A673 (cell line): ENCODE results near the gene SYNGR2. TPM values are rescaled to one million over a fixed set of nuclear protein-coding genes. Genes with fewer than 3 reads are reported as not detected.
A peak's percentile ranks its signal among the peaks of the same experiment; 100 is the strongest.

ENCODE experiments used
- BruUV-seq: library from RNA; stranded (reverse); fragments of 400-500 nt; replicated peaks from 2 replicates; lab custom pipeline; 2021; lab: Mats Ljungman, UMichigan
- CTCF ChIA-PET: fragments of 300-600 bp; sonication (Branson Sonifier 250); formaldehyde crosslinking; loops from one replicate; lab custom pipeline; 2022; ENCODE audit warnings: antibody characterized with exemption; lab: Charles Lee
- POLR2A ChIA-PET: fragments of 300-600 bp; sonication (Branson Sonifier 250); formaldehyde crosslinking; loops from one replicate; lab custom pipeline; 2022; ENCODE audit warnings: antibody characterized with exemption; ENCODE audit not compliant: low non-redundant PET; lab: Charles Lee
- DNase-seq: peaks from one replicate; pipeline ENCODE4 v3.0.0-alpha.2; 2015; ENCODE audit warnings: low spot score
- H3K27ac ChIP-seq: fragments of 200-600 bp; sonication (generic); 2 replicates; pipeline ENCODE4 v1.5.1; 2016; ENCODE audit warnings: mixed run types, low read depth, mild to moderate bottlenecking, mixed read lengths, antibody characterized with exemption, low read length; ENCODE audit not compliant: poor library complexity, severe bottlenecking
- H3K27me3 ChIP-seq: fragments of 200-600 bp; sonication (generic); replicated peaks from 2 replicates; pipeline ENCODE4 v1.6.1; 2017; ENCODE audit warnings: mixed run types, low read depth, mild to moderate bottlenecking, mixed read lengths, antibody characterized with exemption, low read length; ENCODE audit not compliant: insufficient read depth, poor library complexity
- H3K36me3 ChIP-seq: fragments of 200-600 bp; sonication (generic); 2 replicates; pipeline ENCODE4 v1.6.1; 2016; ENCODE audit warnings: mixed run types, mild to moderate bottlenecking, mixed read lengths, antibody characterized with exemption, low read length; ENCODE audit not compliant: insufficient read depth, poor library complexity, severe bottlenecking
- H3K4me1 ChIP-seq: fragments of 200-600 bp; sonication (generic); 2 replicates; pipeline ENCODE4 v1.6.1; 2017; ENCODE audit warnings: mixed run types, mild to moderate bottlenecking, mixed read lengths, antibody characterized with exemption, low read length; ENCODE audit not compliant: insufficient read depth, poor library complexity, severe bottlenecking
- H3K4me3 ChIP-seq: fragments of 200-600 bp; sonication (generic); 2 replicates; pipeline ENCODE4 v1.5.1; 2016; ENCODE audit warnings: low read depth, mixed run types, mild to moderate bottlenecking, mixed read lengths, low read length; ENCODE audit not compliant: poor library complexity, severe bottlenecking
- H3K9me3 ChIP-seq: fragments of 200-600 bp; sonication (generic); 2 replicates; pipeline ENCODE4 v1.6.1; 2016; ENCODE audit warnings: mixed run types, low read depth, mild to moderate bottlenecking, mixed read lengths, antibody characterized with exemption, low read length; ENCODE audit not compliant: poor library complexity, severe bottlenecking
- CTCF ChIP-seq: fragments of 300-800, 200-600 bp; sonication (generic); conservative IDR thresholded peaks from 2 replicates; pipeline ENCODE4 v1.5.1; 2017; ENCODE audit warnings: low read depth, mild to moderate bottlenecking, antibody characterized with exemption, low read length, moderate library complexity, mixed read lengths
- EZH2 ChIP-seq: fragments of 200-600 bp; sonication (generic); IDR thresholded peaks from 2 replicates; pipeline ENCODE4 v1.6.1; 2017; ENCODE audit warnings: borderline replicate concordance, low read depth, mild to moderate bottlenecking, mixed read lengths, antibody characterized with exemption, low read length; ENCODE audit not compliant: poor library complexity, severe bottlenecking
- intact Hi-C: fragments of 100-400 bp; cut with micrococcal nuclease; formaldehyde crosslinking; loops from one replicate; pipeline ENCODE4 v1.10.0; 2022; ENCODE audit not compliant: unreplicated experiment
- total RNA-seq: library from RNA; stranded (reverse); gene quantifications from 2 replicates; pipeline ENCODE4 v1.2.3, GENCODE V29; 2021

SYNGR2 gene
- total RNA-seq, 1 experiment from 2014 or later, result 55.3 TPM

DNA sequence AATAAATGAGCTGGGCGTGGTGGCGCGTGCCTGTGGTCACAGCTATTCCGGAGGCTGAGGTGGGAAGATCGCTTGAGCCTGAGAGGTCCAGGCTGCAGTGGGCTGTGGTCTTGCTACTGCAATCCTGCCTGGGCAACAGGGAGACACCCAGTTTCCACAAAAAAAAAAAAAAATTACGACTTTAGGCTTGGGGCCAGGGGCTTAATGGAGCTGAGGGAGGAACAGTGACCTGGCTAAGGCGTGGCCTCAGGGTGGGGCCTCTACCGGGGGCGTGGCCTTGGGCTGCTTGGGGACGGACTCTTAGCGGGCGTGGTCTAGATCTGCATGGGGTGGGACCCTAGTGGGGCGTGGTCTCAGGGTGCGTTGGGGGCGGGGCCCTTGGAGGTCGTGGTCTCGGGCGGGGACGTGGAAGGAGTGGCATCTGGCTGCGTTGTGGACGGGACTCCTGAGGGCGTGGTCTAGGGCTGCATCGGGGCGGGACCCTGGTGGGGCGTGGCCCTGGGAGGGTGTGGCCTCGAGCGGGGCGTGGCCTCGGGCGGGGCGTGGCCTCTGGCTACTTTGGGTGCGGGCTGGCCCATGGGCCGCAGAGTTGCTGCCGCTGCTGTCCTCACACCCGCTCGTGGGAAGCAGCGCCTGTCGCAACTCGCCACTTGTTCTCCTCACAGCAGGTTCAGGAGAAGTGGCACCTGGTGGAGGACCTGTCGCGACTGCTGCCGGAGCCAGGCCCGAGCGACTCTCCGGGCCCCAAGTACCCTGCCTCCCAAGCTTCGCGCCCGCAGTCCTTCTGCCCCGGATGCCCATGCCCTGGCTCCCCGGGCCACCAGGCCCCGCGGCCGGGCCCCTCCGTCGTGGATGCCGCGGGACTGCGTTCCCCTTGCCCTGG lies 28.0 kb upstream of the SYNGR2 start:
- no TSS peak for BruUV-seq
- Histone ChIP-seq H3K9me3 (no peaks in the 10 kb centered on the region), H3K36me3 (no peaks in the 10 kb centered on the region), H3K4me1 (peaks cover 9% of the 10 kb centered on the region), H3K4me3 (no peak overlapping the region), H3K27ac (no peak overlapping the region), H3K27me3 (no peaks in the 10 kb centered on the region)
- TF ChIP-seq EZH2 (no peak), CTCF (no peak)
- POLR2A ChIA-PET, result interaction anchor here (0.6 kb wide), 1 partner anchor 237 kb away, joined by 5 read pairs; no protein-coding TSS in a partner anchor
- DNase-seq, result peak; percentile 98
- intact Hi-C loops, result no loop called here
- CTCF ChIA-PET, result interaction anchor here (1.0 kb wide), 1 partner anchor 55 kb away, joined by 4 read pairs; no protein-coding TSS in a partner anchor

DNA sequence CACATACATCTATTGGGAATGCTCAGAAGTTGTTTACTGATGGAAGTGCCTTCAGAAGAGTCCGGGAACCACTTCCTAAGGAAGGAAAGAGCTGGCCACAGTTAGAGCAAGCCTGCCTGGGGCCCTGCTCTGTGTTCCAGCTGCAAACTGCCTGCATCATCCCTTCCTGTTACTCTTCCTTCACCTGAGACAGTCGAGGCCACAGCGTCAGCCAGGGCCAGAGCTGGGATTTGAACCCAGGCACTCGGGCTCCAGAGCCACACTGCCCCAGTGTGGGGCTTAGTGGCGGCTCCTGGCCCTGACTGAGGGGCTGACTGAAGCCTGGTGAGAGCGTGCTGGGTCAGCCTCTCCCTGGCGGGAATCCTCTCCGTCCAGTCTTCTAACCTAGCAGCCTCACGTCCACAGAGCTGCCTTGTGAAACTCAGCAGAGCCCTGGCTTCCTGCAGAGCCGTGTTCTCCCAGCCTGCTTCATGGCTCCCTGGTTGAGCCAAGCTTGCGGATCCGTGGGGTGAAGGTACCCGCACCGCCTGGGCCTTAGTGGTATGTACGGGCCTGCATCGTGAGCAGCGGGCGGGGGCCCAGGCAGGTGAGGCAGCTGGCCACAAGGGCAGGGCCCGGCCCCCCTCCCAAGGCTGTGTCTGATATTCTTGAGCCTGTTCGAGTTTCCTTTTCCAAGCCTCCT lies 26.8 kb upstream of the SYNGR2 start:
- H3K9me3 ChIP-seq, result no peaks in the 10 kb centered on the region
- BruUV-seq, result no TSS peak
- H3K4me3 ChIP-seq, result no peak overlapping the region
- intact Hi-C loops, result no loop called here
- H3K36me3 ChIP-seq, result no peaks in the 10 kb centered on the region
- CTCF ChIA-PET, result no interaction called here
- no peak overlapping the region for H3K27ac ChIP-seq
- H3K4me1 ChIP-seq, result peaks cover 9% of the 10 kb centered on the region
- TF ChIP-seq CTCF (no peak), EZH2 (no peak)
- no peaks in the 10 kb centered on the region for H3K27me3 ChIP-seq
- POLR2A ChIA-PET, result no interaction called here
- DNase-seq, result no peak

- Histone ChIP-seq H3K36me3 (no peaks in the 10 kb centered on the region), H3K27me3 (no peaks in the 10 kb centered on the region), H3K4me1 (peaks cover 9% of the 10 kb centered on the region), H3K27ac (no peak overlapping the region), H3K9me3 (no peaks in the 10 kb centered on the region), H3K4me3 (no peak overlapping the region)
- CTCF ChIA-PET, result no interaction called here
- DNase-seq, result no peak
- POLR2A ChIA-PET, result no interaction called here
- BruUV-seq, result no TSS peak
- intact Hi-C loops, result no loop called here
- TF ChIP-seq CTCF (no peak), EZH2 (no peak)
These were observed 26.1 kb upstream of the SYNGR2 start for GRCh38 chr17:78142119-78142861.
